NCI-H2029 (cell line): Measurements from ENCODE around the gene CT55.
"Not testable (repeated sequence)": the region's sequence is repeated elsewhere in the genome, so short reads cannot be mapped to it uniquely, and the experiment has no call there.

Experiments used
- DNase-seq: peaks from one replicate; lab custom pipeline; 2025; lab: John Stamatoyannopoulos, UW

Gene CT55

GRCh38 chrX:135170877-135171519 lies at the start of gene CT55:
Gene CT55, minus strand, starts transcription at chrX:135171398. Its CDS starts 227 bp downstream, at chrX:135171171.
- no peak for DNase-seq

DNA sequence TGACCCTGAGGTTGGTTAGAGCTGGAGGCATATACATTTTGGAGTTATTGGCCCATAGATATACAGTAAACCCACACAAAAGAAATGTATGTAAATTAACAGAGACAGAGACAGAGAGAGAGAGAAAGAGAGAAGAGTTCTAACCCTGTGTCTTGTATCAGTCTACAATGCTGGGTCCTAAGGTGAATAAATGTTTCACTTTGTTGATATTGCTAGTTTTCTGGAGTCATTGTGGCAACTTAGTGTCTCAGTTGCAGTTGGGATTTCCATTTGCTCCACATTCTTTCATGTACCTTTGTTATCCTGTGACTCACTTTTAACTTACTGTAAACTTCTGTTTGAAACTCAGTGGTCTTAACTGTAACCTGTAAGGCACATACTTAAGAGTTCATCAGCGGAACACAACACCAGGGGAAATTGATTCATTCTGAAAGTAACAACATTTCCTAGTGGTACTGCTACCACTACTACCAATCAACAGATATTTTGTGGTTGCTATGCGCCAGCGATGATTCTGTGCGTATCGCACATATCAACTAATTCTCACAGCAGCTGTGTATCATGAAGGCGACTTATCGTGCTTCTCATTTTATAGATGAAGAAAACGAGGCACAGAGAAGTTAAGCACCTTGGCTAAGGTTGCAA lies 42.1 kb upstream of the CT55 start:
- no peak for DNase-seq

GRCh38 chrX:135206427-135206826 lies 35.2 kb upstream of the CT55 start:
- DNase-seq, result not testable (repeated sequence)

- no peak for DNase-seq
Observed at GRCh38 chrX:135200297-135200696, 29.1 kb upstream of the CT55 start.

DNA sequence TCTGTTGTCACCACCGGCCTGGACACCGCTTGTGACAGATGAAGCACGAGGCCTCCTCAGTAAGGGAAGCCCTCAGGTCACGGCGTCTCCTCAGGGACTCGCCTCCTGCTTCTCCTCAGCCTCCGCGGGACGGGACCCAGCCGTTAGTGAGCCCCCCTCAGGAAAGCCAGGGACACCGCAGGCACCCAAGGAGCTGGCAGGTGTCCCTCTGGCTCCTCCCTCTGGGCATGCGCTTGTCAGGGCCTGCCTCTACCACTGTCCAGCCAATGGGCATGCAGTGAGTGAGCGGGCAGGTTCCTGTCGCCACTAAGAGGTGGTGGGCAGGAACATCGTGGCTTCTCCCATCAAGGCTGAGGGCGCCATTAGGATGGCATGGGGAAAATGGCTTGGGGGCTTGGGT lies 23.5 kb upstream of the CT55 start:
- DNase-seq, result no peak

DNA sequence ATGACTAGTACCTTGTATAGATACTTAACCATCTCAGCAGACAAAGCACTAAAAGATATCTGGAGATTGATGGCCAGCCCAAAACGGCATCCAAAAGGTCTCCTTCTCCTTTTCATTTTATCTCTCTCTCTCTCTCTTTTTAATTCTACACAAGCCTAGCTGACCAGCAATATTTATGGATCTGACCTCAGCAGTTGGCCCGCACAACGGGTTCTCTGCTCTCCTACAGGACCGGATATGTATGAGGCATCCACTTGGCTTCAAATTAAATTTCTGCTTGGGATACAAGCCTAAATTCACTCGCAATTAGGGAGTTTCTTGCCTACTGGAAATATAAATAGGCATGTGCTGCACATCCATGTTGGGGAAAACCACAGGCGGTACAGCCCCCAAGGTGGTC lies 22.5 kb upstream of the CT55 start:
- DNase-seq, result no peak

DNA sequence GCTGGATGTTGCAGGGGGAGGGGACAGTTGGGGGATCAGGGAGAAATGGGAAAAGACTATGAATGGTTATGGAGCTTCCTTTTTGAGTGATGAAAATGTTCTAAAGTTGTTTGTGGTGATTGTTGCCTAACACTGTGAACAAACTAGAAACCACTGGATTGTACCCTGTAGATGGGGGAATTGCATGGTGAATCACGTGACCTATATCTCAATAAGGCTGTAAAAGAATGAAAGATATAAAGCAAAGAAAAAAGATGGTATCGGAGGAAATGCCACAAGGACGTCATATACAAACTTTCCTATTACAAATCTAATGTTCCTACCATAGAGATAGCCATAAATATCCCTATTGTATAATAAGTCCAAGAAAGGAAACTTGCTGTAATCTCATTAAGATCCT lies 20.6 kb upstream of the CT55 start:
- no peak for DNase-seq

DNA sequence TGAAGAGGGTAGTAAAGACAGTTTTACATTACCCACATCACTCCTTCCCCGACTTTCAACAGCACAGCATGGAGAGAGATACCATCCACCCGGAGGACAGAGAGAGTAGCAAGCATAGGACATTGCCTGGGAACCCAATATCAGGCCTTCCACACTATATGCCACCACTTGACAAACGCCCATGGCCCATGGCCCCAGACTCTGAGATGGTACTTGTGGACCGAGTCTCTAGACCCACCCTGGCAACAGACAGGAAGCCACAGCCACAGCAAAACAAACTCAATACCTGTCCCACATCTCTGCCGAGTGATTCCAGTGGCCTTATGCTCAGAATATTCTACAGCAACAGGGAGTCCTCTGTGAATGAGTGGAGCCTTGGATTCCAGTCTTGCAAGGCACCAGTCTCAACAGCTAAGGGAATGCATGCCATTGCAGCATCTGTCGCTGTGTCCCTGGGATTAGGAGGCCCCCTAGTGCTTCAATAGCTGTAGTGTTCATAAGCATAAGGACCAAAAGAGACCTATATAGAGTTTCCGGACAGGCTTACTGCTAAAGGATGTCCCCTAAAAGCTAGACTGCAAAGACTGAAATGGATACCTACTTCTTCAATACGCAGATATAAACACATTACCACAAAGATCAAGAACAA lies 14.7 kb upstream of the CT55 start:
- peak; percentile 4 for DNase-seq

DNA sequence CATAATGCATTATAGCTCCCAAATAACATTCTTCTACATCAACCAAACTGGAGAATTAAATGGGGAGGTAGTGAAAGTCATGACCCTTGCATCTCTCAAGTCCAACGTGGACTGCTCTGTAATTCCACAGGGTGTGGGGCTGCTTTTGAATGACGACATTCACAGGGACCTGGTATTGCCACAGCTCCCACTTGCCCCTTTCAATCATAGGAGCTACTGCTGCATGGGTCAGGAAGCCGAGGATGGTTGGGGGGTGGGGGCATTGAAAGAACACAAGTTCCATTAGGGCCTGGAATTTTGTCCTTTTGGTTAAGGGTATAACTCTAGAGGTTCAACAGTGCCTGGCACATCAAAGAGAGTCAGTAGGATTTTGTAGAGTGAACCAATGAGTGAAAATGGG lies 7.4 kb upstream of the CT55 start:
- DNase-seq, result no peak

GRCh38 chrX:135170468-135170867 lies 730 bp downstream of the CT55 start:
- no peak for DNase-seq

DNA sequence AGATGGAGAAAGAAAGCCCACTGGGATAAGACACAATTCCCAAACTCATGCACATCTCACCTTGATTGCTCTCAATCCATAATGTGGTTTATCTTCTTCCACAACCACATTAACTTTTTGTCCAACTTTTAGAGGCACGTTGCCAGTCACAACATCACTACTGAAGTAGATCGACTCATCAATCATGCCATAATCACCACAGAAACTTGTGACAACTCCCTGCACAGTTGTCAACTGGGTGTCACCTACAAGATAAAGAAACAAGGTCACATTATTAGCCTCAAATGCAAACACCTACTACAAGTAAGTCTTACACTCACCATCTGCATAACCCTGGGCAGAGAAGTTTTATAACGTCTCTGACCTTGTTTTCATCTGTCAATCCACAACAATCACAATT lies 1.7 kb downstream of the CT55 start:
- DNase-seq, result not testable (repeated sequence)

DNA sequence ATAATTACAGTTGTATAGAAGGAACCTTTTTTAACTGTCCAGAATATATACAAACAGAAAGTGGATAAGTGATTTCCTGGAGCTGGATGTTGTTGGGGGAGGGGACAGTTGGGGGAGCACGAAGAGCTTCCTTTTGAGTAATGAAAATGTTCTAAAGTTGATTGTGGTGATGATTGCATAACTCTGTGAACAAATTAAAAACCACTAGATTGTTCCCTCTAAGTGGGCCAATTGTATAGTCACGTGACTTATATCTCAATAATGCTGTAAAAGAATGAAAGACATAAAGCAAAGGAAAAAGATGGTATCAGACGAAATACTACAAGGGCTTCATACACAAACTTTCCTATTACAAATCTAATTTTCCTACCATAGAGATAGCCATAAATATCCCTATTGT lies 2.7 kb downstream of the CT55 start:
- no peak for DNase-seq

GRCh38 chrX:135154688-135155087 lies 16.5 kb downstream of the CT55 start:
- DNase-seq, result not testable (repeated sequence)

- not testable (repeated sequence) for DNase-seq
Observed at GRCh38 chrX:135126145-135126544, 45.1 kb downstream of the CT55 start.

GRCh38 chrX:135120056-135120576 lies 51.1 kb downstream of the CT55 start, which contains the start of gene ETDB:
Gene ETDB, minus strand, starts transcription at chrX:135120526. Its CDS starts 1,265 bp downstream, at chrX:135119261.
- DNase-seq, result not testable (repeated sequence)

GRCh38 chrX:135116064-135116463 lies 55.1 kb downstream of the CT55 start:
- DNase-seq, result not testable (repeated sequence)

DNA sequence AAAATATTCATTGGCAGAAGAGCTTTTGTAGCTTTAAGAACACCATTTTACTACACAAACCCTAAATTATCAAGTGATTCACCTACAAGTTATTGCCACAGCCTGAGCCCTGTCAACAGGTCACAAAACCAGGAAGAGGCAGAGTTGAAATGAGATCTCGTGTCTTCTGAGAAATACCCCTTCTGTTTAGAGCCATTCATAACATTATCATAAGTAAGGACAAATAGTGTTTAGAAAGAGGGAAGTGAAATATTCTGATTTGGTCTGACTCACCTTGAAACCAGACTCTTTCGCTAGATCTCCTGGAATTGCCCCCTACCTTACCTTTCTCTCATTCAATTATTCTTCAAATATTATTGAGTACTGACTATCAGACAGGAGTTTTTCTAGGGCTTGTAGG lies 56.8 kb downstream of the CT55 start:
- DNase-seq, result no peak

DNA sequence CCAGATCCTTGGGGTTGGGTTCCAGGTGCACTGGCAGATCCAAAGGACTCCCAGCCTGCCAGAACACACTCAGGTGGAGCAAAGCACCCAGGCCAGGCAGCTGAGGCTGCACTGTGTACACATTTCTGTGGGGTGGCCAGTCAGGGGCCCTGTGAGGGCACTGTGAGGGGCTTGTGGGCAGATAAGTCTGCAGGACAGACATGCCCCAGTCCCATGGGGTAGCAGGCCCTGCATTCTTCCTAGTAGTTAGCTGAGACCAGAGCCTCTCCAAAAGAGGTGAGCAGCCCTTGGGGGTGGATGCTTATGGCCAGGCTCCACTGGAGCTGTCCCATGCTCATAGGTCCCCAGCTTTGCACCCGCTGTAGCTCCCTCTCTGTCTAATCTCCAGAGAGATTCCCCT lies 58.5 kb downstream of the CT55 start:
- no peak for DNase-seq

- DNase-seq, result no peak
Observed at GRCh38 chrX:135112096-135112729, 59.0 kb downstream of the CT55 start.

- no peak for DNase-seq
Observed at GRCh38 chrX:135109554-135109953, 61.6 kb downstream of the CT55 start.
